OCI-LY7 (cell line): ENCODE results near the gene IGFLR1. TPM values are rescaled to one million over a fixed set of nuclear protein-coding genes. Genes with fewer than 3 reads are reported as not detected.

Experiments used
- BruUV-seq: library from RNA; stranded (reverse); fragments of 400-500 nt; replicated peaks from 2 replicates; lab custom pipeline; 2021; lab: Mats Ljungman, UMichigan
- CTCF ChIA-PET: fragments of 300-600 bp; sonication (Branson Sonifier 250); formaldehyde crosslinking; loops from one replicate; lab custom pipeline; 2022; ENCODE audit warnings: antibody characterized with exemption; ENCODE audit not compliant: unreplicated experiment; lab: Charles Lee
- POLR2A ChIA-PET: fragments of 300-600 bp; sonication (Branson Sonifier 250); formaldehyde crosslinking; loops from one replicate; lab custom pipeline; 2022; ENCODE audit warnings: antibody characterized with exemption; lab: Charles Lee
- DNase-seq: peaks from one replicate; pipeline ENCODE4 v3.0.0-alpha.2; 2015; ENCODE audit warnings: low spot score
- H2AFZ ChIP-seq: fragments of 200-600 bp; sonication (generic), shearing (Covaris generic); 2 replicates; pipeline ENCODE4 v1.6.1; 2014; ENCODE audit warnings: mild to moderate bottlenecking, antibody characterized with exemption, low read length, moderate library complexity
- H3K27ac ChIP-seq: fragments of 200-600 bp; sonication (generic); 2 replicates; pipeline ENCODE4 v1.5.1; 2014; ENCODE audit warnings: mixed run types, low read depth, mild to moderate bottlenecking, moderate library complexity, low read length, inconsistent platforms; ENCODE audit not compliant: poor library complexity, severe bottlenecking
- H3K36me3 ChIP-seq: fragments of 200-600 bp; sonication (generic); 2 replicates; pipeline ENCODE4 v1.6.1; 2014; ENCODE audit warnings: mild to moderate bottlenecking, antibody characterized with exemption, low read length, moderate library complexity, mixed read lengths; ENCODE audit not compliant: insufficient read depth
- H3K4me1 ChIP-seq: fragments of 200-600 bp; sonication (generic); 2 replicates; pipeline ENCODE4 v1.5.1; 2014; ENCODE audit warnings: mild to moderate bottlenecking, low read length; ENCODE audit not compliant: insufficient read depth, poor library complexity, severe bottlenecking
- H3K4me2 ChIP-seq: fragments of 200-600 bp; sonication (generic); 2 replicates; pipeline ENCODE4 v1.6.1; 2014; ENCODE audit warnings: mild to moderate bottlenecking, low read length
- H3K4me3 ChIP-seq: fragments of 200-600 bp; sonication (generic); 2 replicates; pipeline ENCODE4 v1.5.1; 2014; ENCODE audit warnings: mild to moderate bottlenecking, low read depth, low read length; ENCODE audit not compliant: poor library complexity, severe bottlenecking
- H3K79me2 ChIP-seq: fragments of 200-600 bp; sonication (generic); 2 replicates; pipeline ENCODE4 v1.6.1; 2016; ENCODE audit warnings: low read depth, mild to moderate bottlenecking, low read length, moderate library complexity, mixed read lengths; ENCODE audit not compliant: insufficient read depth
- H3K9me2 ChIP-seq: fragments of 200-600 bp; sonication (generic); 2 replicates; pipeline ENCODE4 v1.6.1; 2016; ENCODE audit warnings: mild to moderate bottlenecking, low read length, mixed read lengths; ENCODE audit not compliant: insufficient read depth
- H3K9me3 ChIP-seq: fragments of 200-600 bp; sonication (generic); 2 replicates; pipeline ENCODE4 v1.6.1; 2014; ENCODE audit warnings: mild to moderate bottlenecking, mixed run types, low read length, mixed read lengths
- H4K20me1 ChIP-seq: fragments of 200-600 bp; sonication (generic); 2 replicates; pipeline ENCODE4 v1.6.1; 2014; ENCODE audit warnings: mild to moderate bottlenecking, antibody characterized with exemption, low read length, moderate library complexity, mixed read lengths; ENCODE audit not compliant: insufficient read depth
- CTCF ChIP-seq: fragments of 200-600 bp; sonication (generic); conservative IDR thresholded peaks from 2 replicates; pipeline ENCODE4 v1.5.1; 2014; ENCODE audit warnings: mild to moderate bottlenecking, antibody characterized with exemption, low read length, moderate library complexity, mixed read lengths
- EZH2phosphoT487 ChIP-seq: fragments of 200-600 bp; sonication (generic); IDR thresholded peaks from 2 replicates; pipeline ENCODE4 v1.6.1; 2018; ENCODE audit warnings: low read depth, borderline replicate concordance, mild to moderate bottlenecking, mixed run types, antibody characterized with exemption, low read length, moderate library complexity, mixed read lengths
- intact Hi-C: fragments of 100-400 bp; cut with micrococcal nuclease; formaldehyde crosslinking; loops from one replicate; pipeline ENCODE4 v1.10.0; 2022; ENCODE audit not compliant: unreplicated experiment
- total RNA-seq, 2 experiments: library from RNA; depleted of rRNA in 1 of 2; stranded (reverse); fragments of >200 nt in 1 of 2; shearing (Covaris generic) in 1 of 2; gene quantifications; 2 replicates each; pipeline ENCODE4 v1.2.3, GENCODE V29; 2014 to 2022

IGFLR1 gene
- total RNA-seq, 2 experiments from 2014 or later, result 8.5 to 18.3 TPM

- no peak for DNase-seq
- CTCF ChIA-PET, result no interaction called here
- Histone ChIP-seq H3K4me1 (peaks cover 45% of the 10 kb centered on the region), H3K9me3 (no peaks in the 10 kb centered on the region), H3K36me3 (peaks cover 31% of the 10 kb centered on the region), H3K9me2 (no peaks in the 10 kb centered on the region), H3K4me3 (peak within 1 kb of the TSS; percentile 80), H3K27ac (peak within 1 kb of the TSS; percentile 67), H4K20me1 (peaks cover 6% of the 10 kb centered on the region), H3K79me2 (peaks cover 18% of the 10 kb centered on the region), H2AFZ (peak within 1 kb of the TSS; percentile 27), H3K4me2 (peak within 1 kb of the TSS; percentile 91)
- TF ChIP-seq CTCF (no peak), EZH2phosphoT487 (no peak)
- POLR2A ChIA-PET, result interaction anchor here (1.1 kb wide), 1 partner anchor 26 kb away, joined by 3 read pairs; no protein-coding TSS in a partner anchor
- intact Hi-C loops, result loop anchor here (1.0 to 5.0 kb wide), 7 partner anchors 19 to 213 kb away; partner anchors contain the start of genes HSPB6 and PROSER3
- no TSS peak for BruUV-seq
Observed at GRCh38 chr19:35717665-35718344, 24.4 kb downstream of the IGFLR1 start, which contains the start of gene KMT2B. KMT2B (plus strand) TSS chr19:35718003; CDS start chr19:35718019, 16 bp downstream.

- peaks cover 52% of the 10 kb centered on the region for H3K4me1 ChIP-seq
- DNase-seq, result peak; percentile 99
- no TSS peak for BruUV-seq
Observed at GRCh38 chr19:35716801-35717664, 25.2 kb downstream of the IGFLR1 start.

More at GRCh38 chr19:35716801-35717664, 25.2 kb downstream of the IGFLR1 start:
- Histone ChIP-seq H3K9me2 (no peaks in the 10 kb centered on the region), H3K4me3 (peak overlapping the region; percentile 77), H3K27ac (peak overlapping the region; percentile 58), H3K4me2 (peak overlapping the region; percentile 75), H4K20me1 (peaks cover 6% of the 10 kb centered on the region), H3K79me2 (peaks cover 18% of the 10 kb centered on the region), H3K36me3 (peaks cover 24% of the 10 kb centered on the region), H3K9me3 (no peaks in the 10 kb centered on the region), H2AFZ (peak overlapping the region; percentile 27)
- ChIA-PET POLR2A (no interaction called here), CTCF (no interaction called here)
- peak; percentile 83 for TF ChIP-seq CTCF
- TF ChIP-seq EZH2phosphoT487, result no peak
- intact Hi-C loops, result loop anchor here (1.0 to 5.0 kb wide), 6 partner anchors 23 to 214 kb away; partner anchors contain the start of genes HSPB6 and PROSER3
